ENCODE measurements around the gene COG5. TPM values are rescaled to one million over a fixed set of nuclear protein-coding genes. Genes with fewer than 3 reads are reported as not detected.

COG5 gene
- total and polyA plus RNA-seq, 3 donors from 2014 or later = 27.1 to 76.1 (median 70.6) TPM

- Histone ChIP-seq H3K4me3 (no peak overlapping the region), H3K36me3 (ENCODE audit: low read depth, missing control alignments) (no peaks in the 10 kb centered on the region), H3K27ac (no peak overlapping the region), H3K9me3 (no peaks in the 10 kb centered on the region), H3K27me3 (no peaks in the 10 kb centered on the region), H3K4me1 (peaks cover 7% of the 10 kb centered on the region)
- WGBS, 2 donors = 68 to 72% methylated on average over 6 of the region's 6 CpGs
- intact Hi-C loops (cut with DNase I; ENCODE audit: low total_unique reads) = no loop called here
- no peak for TF ChIP-seq POLR2A (IDR thresholded peaks at IDR 0.05)
- TF ChIP-seq CTCF (IDR thresholded peaks at IDR 0.05) = no peak
- DNase-seq = no peak
Measured at GRCh38 chr7:107560898-107561516, 2.7 kb downstream of the COG5 start.

- no peaks in the 10 kb centered on the region for H3K27me3 ChIP-seq
- peaks cover 4% of the 10 kb centered on the region for H3K4me1 ChIP-seq
- H3K36me3 ChIP-seq (ENCODE audit: low read depth, missing control alignments) = no peaks in the 10 kb centered on the region
- no peaks in the 10 kb centered on the region for H3K9me3 ChIP-seq
- no peak overlapping the region for H3K27ac ChIP-seq
- no peak for TF ChIP-seq CTCF (IDR thresholded peaks at IDR 0.05)
- TF ChIP-seq POLR2A (IDR thresholded peaks at IDR 0.05) = no peak
- intact Hi-C loops (cut with DNase I; ENCODE audit: low total_unique reads) = no loop called here
- no peak for DNase-seq
- WGBS, 2 donors = 68 to 79% methylated on average over 2 of the region's 2 CpGs
- no peak overlapping the region for H3K4me3 ChIP-seq
Measured at GRCh38 chr7:107559864-107560263, 3.9 kb downstream of the COG5 start.

GRCh38 chr7:107555893-107556292, 7.8 kb downstream of the COG5 start:
- H3K4me3 ChIP-seq = no peak overlapping the region

GRCh38 chr7:107551936-107552335, 11.8 kb downstream of the COG5 start:
- Histone ChIP-seq H3K27me3 (no peaks in the 10 kb centered on the region), H3K9me3 (no peaks in the 10 kb centered on the region), H3K4me3 (no peak overlapping the region), H3K36me3 (ENCODE audit: low read depth, missing control alignments) (no peaks in the 10 kb centered on the region), H3K4me1 (no peaks in the 10 kb centered on the region), H3K27ac (no peak overlapping the region)
- WGBS, 2 donors = 97 to 100% methylated on average over 1 of the region's 1 CpG
- no peak for TF ChIP-seq POLR2A (IDR thresholded peaks at IDR 0.05)
- TF ChIP-seq CTCF (IDR thresholded peaks at IDR 0.05) = no peak
- intact Hi-C loops (cut with DNase I; ENCODE audit: low total_unique reads) = no loop called here
- DNase-seq = no peak

More at GRCh38 chr7:107555893-107556292, 7.8 kb downstream of the COG5 start:
- DNase-seq = no peak
- Histone ChIP-seq H3K27ac (no peak overlapping the region), H3K36me3 (ENCODE audit: low read depth, missing control alignments) (no peaks in the 10 kb centered on the region), H3K27me3 (no peaks in the 10 kb centered on the region), H3K4me1 (no peaks in the 10 kb centered on the region), H3K9me3 (no peaks in the 10 kb centered on the region)
- WGBS, 2 donors = 90 to 96% methylated on average over 3 of the region's 3 CpGs
- TF ChIP-seq CTCF (IDR thresholded peaks at IDR 0.05) = no peak
- TF ChIP-seq POLR2A (IDR thresholded peaks at IDR 0.05) = no peak
- intact Hi-C loops (cut with DNase I; ENCODE audit: low total_unique reads) = no loop called here
